ENCODE results near the gene TMEM126A. TPM values are rescaled to one million over a fixed set of nuclear protein-coding genes. Genes with fewer than 3 reads are reported as not detected.

Gene TMEM126A
- total and polyA plus RNA-seq, 7 donors = 32.4 to 107 (median 51.5) TPM

DNA sequence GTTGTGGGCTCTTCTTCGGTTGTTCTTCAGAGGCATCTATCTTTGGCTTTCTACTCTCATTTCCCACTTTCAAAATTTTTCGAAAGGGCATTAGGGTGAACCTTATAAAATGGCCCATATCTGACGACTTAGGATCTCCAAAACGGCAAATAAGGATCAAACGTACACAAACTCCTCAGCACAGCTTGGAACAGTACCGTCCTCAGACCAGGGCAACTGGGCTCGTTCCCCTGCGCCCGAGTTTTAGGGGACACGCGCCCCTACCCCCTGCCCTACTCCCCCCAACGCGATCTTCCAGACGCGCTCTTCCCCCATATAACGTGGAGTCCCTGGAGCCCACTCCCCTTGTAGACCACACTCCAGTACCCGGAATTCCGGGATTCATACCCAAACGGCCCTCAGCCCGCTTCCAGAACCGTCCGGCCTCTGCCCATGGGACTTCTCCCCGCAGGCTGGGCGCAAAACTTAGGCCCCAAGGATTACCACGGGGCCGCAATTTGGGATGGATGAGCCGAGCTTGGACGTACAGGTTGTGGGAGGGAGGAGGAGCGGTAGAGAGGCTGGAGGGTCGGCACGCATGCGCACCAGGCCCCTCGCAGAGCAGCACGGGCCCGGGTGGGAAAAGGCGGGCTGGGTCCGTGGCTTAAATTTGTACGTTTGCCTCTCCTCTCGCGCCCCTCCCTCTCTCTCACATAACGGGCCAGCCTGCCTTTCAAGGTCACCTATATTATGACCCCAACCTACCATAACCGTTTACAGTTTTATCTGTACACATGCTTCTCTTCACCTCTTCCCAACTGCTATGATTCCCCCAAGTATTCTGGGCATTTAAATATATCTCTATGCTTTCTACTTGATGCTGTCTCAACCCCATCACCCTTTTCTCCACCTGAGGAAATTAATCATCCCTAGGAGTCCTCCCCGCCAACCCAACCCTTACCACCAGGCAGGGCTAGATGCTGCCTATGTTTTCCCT lies 34.9 kb downstream of the TMEM126A start:
- H3K27ac ChIP-seq = no peak overlapping the region
- ATAC-seq (peak; percentile 46 to 64 (median 54)), DNase-seq (peak; percentile 75 to 86)
- no peaks in the 10 kb centered on the region for H3K36me3 ChIP-seq (ENCODE audit: insufficient read depth in 1 of 2, low read depth in 1 of 2)
- H3K4me3 ChIP-seq = peak overlapping the region; percentile 84
- intact Hi-C loops (cut with DNase I) = no loop called here
- WGBS, 3 donors = 24 to 27% (median 25%) methylated on average over 37 to 43 of the region's 43 CpGs
- H3K27me3 ChIP-seq (ENCODE audit: insufficient read depth in 3 of 3, low read length in 2 of 3) = no peaks in the 10 kb centered on the region
- H3K9me3 ChIP-seq = no peaks in the 10 kb centered on the region
- H3K4me1 ChIP-seq = peaks cover 16% of the 10 kb centered on the region
- TF ChIP-seq, protein P1, sequence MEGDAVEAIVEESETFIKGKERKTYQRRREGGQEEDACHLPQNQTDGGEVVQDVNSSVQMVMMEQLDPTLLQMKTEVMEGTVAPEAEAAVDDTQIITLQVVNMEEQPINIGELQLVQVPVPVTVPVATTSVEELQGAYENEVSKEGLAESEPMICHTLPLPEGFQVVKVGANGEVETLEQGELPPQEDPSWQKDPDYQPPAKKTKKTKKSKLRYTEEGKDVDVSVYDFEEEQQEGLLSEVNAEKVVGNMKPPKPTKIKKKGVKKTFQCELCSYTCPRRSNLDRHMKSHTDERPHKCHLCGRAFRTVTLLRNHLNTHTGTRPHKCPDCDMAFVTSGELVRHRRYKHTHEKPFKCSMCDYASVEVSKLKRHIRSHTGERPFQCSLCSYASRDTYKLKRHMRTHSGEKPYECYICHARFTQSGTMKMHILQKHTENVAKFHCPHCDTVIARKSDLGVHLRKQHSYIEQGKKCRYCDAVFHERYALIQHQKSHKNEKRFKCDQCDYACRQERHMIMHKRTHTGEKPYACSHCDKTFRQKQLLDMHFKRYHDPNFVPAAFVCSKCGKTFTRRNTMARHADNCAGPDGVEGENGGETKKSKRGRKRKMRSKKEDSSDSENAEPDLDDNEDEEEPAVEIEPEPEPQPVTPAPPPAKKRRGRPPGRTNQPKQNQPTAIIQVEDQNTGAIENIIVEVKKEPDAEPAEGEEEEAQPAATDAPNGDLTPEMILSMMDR (IDR thresholded peaks at IDR 0.05) = no peak

DNA sequence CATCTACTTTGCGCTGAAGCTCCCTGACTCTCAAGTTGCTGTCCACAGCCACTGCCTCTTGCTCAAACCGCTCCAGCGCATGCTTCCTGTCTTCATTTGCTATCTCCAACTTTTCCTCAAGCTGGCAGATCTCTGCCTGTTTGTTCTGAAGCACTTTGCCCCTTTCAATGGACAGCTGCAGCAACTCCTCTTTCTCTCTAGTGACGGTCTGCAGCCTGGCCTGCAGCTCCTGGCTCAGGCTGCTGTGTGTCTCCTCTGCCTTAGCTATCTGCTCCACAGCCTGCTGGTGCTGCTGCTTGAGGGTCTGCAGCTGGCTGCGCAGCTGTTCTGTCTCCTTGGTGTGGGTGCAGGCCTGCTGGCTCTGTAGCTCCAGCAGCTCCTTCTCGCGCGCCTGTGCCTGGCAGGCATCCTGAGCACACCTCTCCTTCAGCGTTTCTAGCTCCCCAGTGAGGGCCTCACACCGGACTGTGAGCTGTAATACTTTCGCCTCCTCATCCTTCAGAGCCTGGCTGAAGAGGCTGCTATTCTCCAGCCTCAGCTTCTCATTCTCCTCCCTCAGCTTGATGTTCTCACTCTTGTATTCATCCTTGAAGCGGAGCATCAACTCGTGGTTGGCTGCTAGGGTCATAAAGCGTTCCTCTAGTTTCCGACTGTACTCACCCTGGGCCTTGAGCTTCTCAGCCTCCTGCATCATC lies 37.5 kb downstream of the TMEM126A start:
- Histone ChIP-seq H3K36me3 (ENCODE audit: insufficient read depth in 1 of 2, low read depth in 1 of 2) (no peaks in the 10 kb centered on the region), H3K4me3 (peak overlapping the region; percentile 70), H3K9me3 (no peaks in the 10 kb centered on the region), H3K4me1 (peaks cover 16% of the 10 kb centered on the region), H3K27ac (peak overlapping the region; percentile 76), H3K27me3 (ENCODE audit: insufficient read depth in 3 of 3, low read length in 2 of 3) (no peaks in the 10 kb centered on the region)
- intact Hi-C loops (cut with DNase I) = no loop called here
- DNase-seq = peak in 1 of 2 donors; percentile 55
- 23 to 32% (median 28%) methylated on average over 15 of the region's 15 CpGs for WGBS, 3 donors
- ATAC-seq = no peak
- TF ChIP-seq, protein P1 (IDR thresholded peaks at IDR 0.05) = no peak

DNA sequence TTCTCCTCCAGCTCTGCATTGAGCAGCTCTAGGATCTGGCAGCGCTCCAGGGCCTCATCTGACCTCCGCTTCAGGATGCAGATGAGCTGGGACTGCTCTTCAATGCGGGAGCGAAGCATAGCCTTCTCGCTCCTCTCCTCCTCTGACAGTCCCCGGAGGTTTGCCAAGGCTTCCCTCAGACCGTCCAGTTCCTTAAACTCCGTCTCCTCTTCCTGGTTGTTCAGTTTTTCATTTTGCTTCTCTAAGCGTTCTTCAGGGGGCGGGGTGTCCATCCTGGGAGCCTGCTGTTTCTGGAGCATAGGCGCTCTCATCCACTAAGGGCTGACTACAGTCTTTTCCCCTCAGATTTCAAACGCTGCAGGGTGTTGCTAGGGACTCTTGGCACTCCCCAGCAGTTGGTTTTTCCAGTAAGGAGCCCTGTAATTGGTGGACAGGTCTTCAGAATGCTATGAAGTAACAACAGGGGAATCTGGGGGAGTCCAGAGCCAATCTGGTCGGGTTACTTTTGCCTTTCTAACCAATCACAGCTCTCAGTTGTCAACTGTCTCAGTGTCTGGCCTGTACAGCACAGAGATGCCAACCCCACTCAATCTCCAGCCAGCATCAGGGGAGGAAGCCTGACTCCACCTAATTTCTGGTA lies 38.2 kb downstream of the TMEM126A start, which contains the start of gene CCDC89:
TSS of gene CCDC89 (minus strand) at position 376 of the 640 bp plus-strand sequence. CDS start at position 311, 65 bp downstream.
- H3K4me3 ChIP-seq = peak within 1 kb of the TSS; percentile 70
- TF ChIP-seq, protein P1 (IDR thresholded peaks at IDR 0.05) = no peak
- intact Hi-C loops (cut with DNase I) = no loop called here
- H3K9me3 ChIP-seq = no peaks in the 10 kb centered on the region
- WGBS, 3 donors = 4 to 7% (median 7%) methylated on average over 13 of the region's 13 CpGs
- H3K36me3 ChIP-seq (ENCODE audit: insufficient read depth in 1 of 2, low read depth in 1 of 2) = no peaks in the 10 kb centered on the region
- peak; percentile 97 to 98 (median 98) for ATAC-seq
- no peaks in the 10 kb centered on the region for H3K27me3 ChIP-seq (ENCODE audit: insufficient read depth in 3 of 3, low read length in 2 of 3)
- peak; percentile 66 to 85 for DNase-seq
- H3K4me1 ChIP-seq = peaks cover 16% of the 10 kb centered on the region
- peak within 1 kb of the TSS; percentile 76 for H3K27ac ChIP-seq

DNA sequence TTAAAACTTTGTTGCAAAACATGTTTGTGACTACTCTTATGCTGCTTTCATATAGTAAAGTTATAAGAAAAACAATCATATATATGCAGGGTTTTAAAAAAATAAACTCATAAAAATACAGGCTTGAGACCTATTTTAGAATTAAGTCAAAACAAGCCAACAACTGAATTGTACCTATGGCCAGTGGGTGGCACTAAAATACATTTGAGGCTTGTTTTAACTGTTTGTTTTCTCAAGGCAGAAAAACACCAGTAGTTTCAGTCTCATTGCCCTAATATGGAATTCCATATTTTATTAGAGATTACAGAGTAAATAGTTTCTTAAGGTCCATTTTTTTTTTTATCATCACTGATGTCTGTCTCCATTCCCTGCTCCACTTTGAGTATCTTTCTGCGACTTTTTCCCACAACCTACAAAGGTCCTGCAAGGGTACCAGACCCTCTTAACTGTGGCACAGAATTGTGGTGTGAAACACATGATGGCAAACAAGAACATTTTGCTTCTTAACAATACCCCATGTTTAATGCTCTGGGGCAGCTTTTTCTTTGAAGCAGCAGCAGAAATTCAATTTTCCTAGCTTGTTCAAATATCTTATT lies 46.7 kb downstream of the TMEM126A start:
- 93 to 100% (median 96%) methylated on average over 1 of the region's 1 CpG for WGBS, 3 donors
- DNase-seq = no peak
- no peak for ATAC-seq
- H3K36me3 ChIP-seq (ENCODE audit: insufficient read depth in 1 of 2, low read depth in 1 of 2) = peaks cover 0 to 10% of the 10 kb centered on the region in 2 donors
- TF ChIP-seq, protein P1 (IDR thresholded peaks at IDR 0.05) = peak; percentile 52
- no peak overlapping the region for H3K4me3 ChIP-seq
- intact Hi-C loops (cut with DNase I) = no loop called here
- H3K27ac ChIP-seq = no peak overlapping the region
- H3K9me3 ChIP-seq = no peaks in the 10 kb centered on the region
- no peaks in the 10 kb centered on the region for H3K27me3 ChIP-seq (ENCODE audit: insufficient read depth in 3 of 3, low read length in 2 of 3)
- H3K4me1 ChIP-seq = no peaks in the 10 kb centered on the region

Measured in psoas muscle (tissue), 8 donors.